ENCODE data around the gene PRRC2C.
"Not testable (repeated sequence)": the region's sequence is repeated elsewhere in the genome, so short reads cannot be mapped to it uniquely, and the experiment has no call there.

The PRRC2C gene

GRCh38 chr1:171590022-171590421 lies 104.7 kb downstream of the PRRC2C start:
- DNase-seq = no peak

GRCh38 chr1:171595324-171595723 lies 110.0 kb downstream of the PRRC2C start:
- no peak for DNase-seq

GRCh38 chr1:171596119-171596518 lies 110.8 kb downstream of the PRRC2C start:
- DNase-seq = no peak

- DNase-seq = no peak
Observed at GRCh38 chr1:171596705-171597104, 111.4 kb downstream of the PRRC2C start.

- DNase-seq = no peak
Observed at GRCh38 chr1:171597203-171597602, 111.9 kb downstream of the PRRC2C start.

GRCh38 chr1:171600310-171600709 lies 115.0 kb downstream of the PRRC2C start:
- DNase-seq = not testable (repeated sequence)

GRCh38 chr1:171600862-171601261 lies 115.5 kb downstream of the PRRC2C start:
- DNase-seq = no peak

- not testable (repeated sequence) for DNase-seq
Observed at GRCh38 chr1:171603042-171603441, 117.7 kb downstream of the PRRC2C start.

GRCh38 chr1:171606402-171606941 lies 121.1 kb downstream of the PRRC2C start:
- no peak for DNase-seq

- DNase-seq = no peak
Observed at GRCh38 chr1:171610385-171610784, 125.1 kb downstream of the PRRC2C start.

GRCh38 chr1:171611306-171611705 lies 126.0 kb downstream of the PRRC2C start:
- DNase-seq = no peak

- DNase-seq = no peak
Observed at GRCh38 chr1:171613282-171613681, 128.0 kb downstream of the PRRC2C start.

GRCh38 chr1:171615122-171615906 lies 130.0 kb downstream of the PRRC2C start:
- not testable (repeated sequence) for DNase-seq

- no peak for DNase-seq
Observed at GRCh38 chr1:171616586-171616985, 131.3 kb downstream of the PRRC2C start.

GRCh38 chr1:171622152-171622462 lies 136.8 kb downstream of the PRRC2C start, which contains the start of gene MYOCOS:
MYOCOS (plus strand) TSS chr1:171622243; CDS start chr1:171623884, 1,641 bp downstream.
- no peak for DNase-seq

GRCh38 chr1:171623651-171624331 lies 138.5 kb downstream of the PRRC2C start:
- DNase-seq = no peak

GRCh38 chr1:171625225-171625624 lies 139.9 kb downstream of the PRRC2C start:
- no peak for DNase-seq

- DNase-seq = no peak
Observed at GRCh38 chr1:171627020-171627419, 141.7 kb downstream of the PRRC2C start.

- no peak for DNase-seq
Observed at GRCh38 chr1:171628225-171628624, 142.9 kb downstream of the PRRC2C start.

GRCh38 chr1:171635661-171636060 lies 150.3 kb downstream of the PRRC2C start:
- no peak for DNase-seq

GRCh38 chr1:171636141-171636540 lies 150.8 kb downstream of the PRRC2C start:
- DNase-seq = no peak

GRCh38 chr1:171637928-171638576 lies 152.7 kb downstream of the PRRC2C start:
- DNase-seq = no peak

GRCh38 chr1:171640225-171640624 lies 154.9 kb downstream of the PRRC2C start:
- no peak for DNase-seq

Measured in activated gamma-delta T cell (primary cell).